Lung (tissue), 12 donors: ENCODE results near the gene OXGR1. TPM values are rescaled to one million over a fixed set of nuclear protein-coding genes. Genes with fewer than 3 reads are reported as not detected.

ENCODE experiments used
- ATAC-seq: fragments of 200-7000 bp; cut with Tn5 transposase; one replicate; pipeline ENCODE4 v1.9.1; 2020; ENCODE audit warnings: moderate number of reproducible peaks; ENCODE audit not compliant: insufficient read depth, low FRiP score
- DNase-seq, 3 donors: peaks; one replicate each; pipeline ENCODE4 v3.0.0-alpha.2; 2013 to 2017
- H3K27ac ChIP-seq, 2 donors: one replicate each; pipeline ENCODE4 v1.5.1; 2013; ENCODE audit warnings: mild to moderate bottlenecking in 2 of 2, moderate library complexity in 2 of 2, control low read depth in 1 of 2, inconsistent platforms in 1 of 2, low read depth in 1 of 2, low read length in 1 of 2
- H3K27me3 ChIP-seq, 3 donors: one replicate each; pipeline ENCODE4 v1.5.1; 2013; ENCODE audit warnings: low read length in 2 of 3; ENCODE audit not compliant: control insufficient read depth in 3 of 3, insufficient read depth in 3 of 3
- H3K36me3 ChIP-seq, 4 donors: one replicate each; pipeline ENCODE4 v1.5.1; 2013; ENCODE audit warnings: low read length in 4 of 4, mild to moderate bottlenecking in 1 of 4, moderate library complexity in 1 of 4; ENCODE audit not compliant: control insufficient read depth in 4 of 4, insufficient read depth in 4 of 4
- H3K4me1 ChIP-seq, 5 donors: one replicate each; pipeline ENCODE4 v1.5.1; 2013; ENCODE audit warnings: low read length in 5 of 5, mild to moderate bottlenecking in 2 of 5, moderate library complexity in 1 of 5; ENCODE audit not compliant: control insufficient read depth in 5 of 5, insufficient read depth in 5 of 5
- H3K4me3 ChIP-seq: one replicate; pipeline ENCODE4 v1.5.1; 2013; ENCODE audit warnings: mild to moderate bottlenecking, control low read depth, moderate library complexity
- H3K9ac ChIP-seq, 2 donors: one replicate each; pipeline ENCODE4 v1.5.1; 2013; ENCODE audit warnings: low read length in 2 of 2, control low read depth in 1 of 2; ENCODE audit not compliant: insufficient read depth in 1 of 2
- H3K9me3 ChIP-seq, 4 donors: one replicate each; pipeline ENCODE4 v1.5.1; 2013; ENCODE audit warnings: low read length in 3 of 4, mild to moderate bottlenecking in 1 of 4, moderate library complexity in 1 of 4; ENCODE audit not compliant: control insufficient read depth in 4 of 4, insufficient read depth in 3 of 4
- CTCF ChIP-seq: IDR thresholded peaks from 2 replicates; pipeline ENCODE4 v1.5.1; 2012; ENCODE audit warnings: mild to moderate bottlenecking; ENCODE audit errors: control extremely low read depth, extremely low read depth
- WGBS, 2 donors: extraction: QIAGEN DNeasy Blood & Tissue Kit; methylation state at CpG; one replicate each; pipeline ENCODE4 v1.1.7; 2013; 5-methylcytosine and 5-hydroxymethylcytosine counted together
- polyA plus RNA-seq, 2 donors: library from polyadenylated mRNA; stranded (reverse); fragments of 200-250 nt; gene quantifications; one replicate each; pipeline ENCODE4 v1.2.1, GENCODE V29; 2013
- total RNA-seq, 2 donors: library from RNA; depleted of rRNA in 1 of 2; stranded (reverse); fragments of >200 nt in 1 of 2; gene quantifications; one replicate each; pipeline ENCODE4 v1.2.1, GENCODE V29; 2014 to 2021
- donor health status: control.
- donor health status: control.
- donor health status: Bipolar disorder and iron deficiency.
- donor health status: healthy.
- donor health status: DM: yes; HTN: yes; CAD: no.

Gene OXGR1
- total and polyA plus RNA-seq, 4 donors: 0.25 to 0.71 (median 0.46) TPM

GRCh38 chr13:97019236-97019635 is 25.0 kb upstream of the OXGR1 start:
- 72 to 85% methylated on average over 1 of the region's 1 CpG for WGBS, 2 donors
- no peak for ATAC-seq

GRCh38 chr13:97018029-97018819 is 23.9 kb upstream of the OXGR1 start:
- peak; percentile 58 for ATAC-seq
- Histone ChIP-seq H3K4me3 (no peak overlapping the region), H3K9me3 (no peaks in the 10 kb centered on the region), H3K27ac (no peak overlapping the region), H3K36me3 (no peaks in the 10 kb centered on the region), H3K9ac (no peak overlapping the region), H3K4me1 (no peaks in the 10 kb centered on the region), H3K27me3 (peaks cover 0 to 12% (median 9%) of the 10 kb centered on the region in 3 donors)
- TF ChIP-seq CTCF: peak; percentile 78
- 24 to 27% methylated on average over 13 of the region's 13 CpGs for WGBS, 2 donors
- DNase-seq: peak; percentile 48 to 79 (median 76)

More at GRCh38 chr13:97019236-97019635, 25.0 kb upstream of the OXGR1 start:
- H3K9me3 ChIP-seq: no peaks in the 10 kb centered on the region
- H3K27ac ChIP-seq: no peak overlapping the region
- H3K27me3 ChIP-seq: peaks cover 0 to 12% (median 9%) of the 10 kb centered on the region in 3 donors
- H3K36me3 ChIP-seq: no peaks in the 10 kb centered on the region
- no peaks in the 10 kb centered on the region for H3K4me1 ChIP-seq
- no peak overlapping the region for H3K4me3 ChIP-seq
- no peak for DNase-seq
- H3K9ac ChIP-seq: no peak overlapping the region
- no peak for TF ChIP-seq CTCF

- Histone ChIP-seq H3K27me3 (peaks cover 0 to 12% (median 9%) of the 10 kb centered on the region in 3 donors), H3K9ac (no peak overlapping the region), H3K27ac (no peak overlapping the region), H3K36me3 (no peaks in the 10 kb centered on the region), H3K9me3 (no peaks in the 10 kb centered on the region), H3K4me1 (no peaks in the 10 kb centered on the region), H3K4me3 (no peak overlapping the region)
- ATAC-seq (no peak), DNase-seq (no peak)
- TF ChIP-seq CTCF: no peak
These were observed 23.0 kb upstream of the OXGR1 start for GRCh38 chr13:97017322-97017721.
